Measurements from ENCODE around the gene TVP23C.

GRCh38 chr17:15479703-15480102 lies 83.6 kb downstream of the TVP23C start:
- no peak for TF ChIP-seq POLR2A (IDR thresholded peaks at IDR 0.05)
- TF ChIP-seq, protein P1, sequence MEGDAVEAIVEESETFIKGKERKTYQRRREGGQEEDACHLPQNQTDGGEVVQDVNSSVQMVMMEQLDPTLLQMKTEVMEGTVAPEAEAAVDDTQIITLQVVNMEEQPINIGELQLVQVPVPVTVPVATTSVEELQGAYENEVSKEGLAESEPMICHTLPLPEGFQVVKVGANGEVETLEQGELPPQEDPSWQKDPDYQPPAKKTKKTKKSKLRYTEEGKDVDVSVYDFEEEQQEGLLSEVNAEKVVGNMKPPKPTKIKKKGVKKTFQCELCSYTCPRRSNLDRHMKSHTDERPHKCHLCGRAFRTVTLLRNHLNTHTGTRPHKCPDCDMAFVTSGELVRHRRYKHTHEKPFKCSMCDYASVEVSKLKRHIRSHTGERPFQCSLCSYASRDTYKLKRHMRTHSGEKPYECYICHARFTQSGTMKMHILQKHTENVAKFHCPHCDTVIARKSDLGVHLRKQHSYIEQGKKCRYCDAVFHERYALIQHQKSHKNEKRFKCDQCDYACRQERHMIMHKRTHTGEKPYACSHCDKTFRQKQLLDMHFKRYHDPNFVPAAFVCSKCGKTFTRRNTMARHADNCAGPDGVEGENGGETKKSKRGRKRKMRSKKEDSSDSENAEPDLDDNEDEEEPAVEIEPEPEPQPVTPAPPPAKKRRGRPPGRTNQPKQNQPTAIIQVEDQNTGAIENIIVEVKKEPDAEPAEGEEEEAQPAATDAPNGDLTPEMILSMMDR (IDR thresholded peaks at IDR 0.05 in 8 of 11, conservative IDR thresholded peaks at IDR 0.05 in 3 of 11) = no peak

Measured in spleen (tissue), 7 donors.